ENCODE data around the gene IQCK.
"Not testable (repeated sequence)": the region's sequence is repeated elsewhere in the genome, so short reads cannot be mapped to it uniquely, and the experiment has no call there.

IQCK gene

GRCh38 chr16:19700319-19700781 is 17.7 kb upstream of the IQCK start:
- no peak for DNase-seq

DNA sequence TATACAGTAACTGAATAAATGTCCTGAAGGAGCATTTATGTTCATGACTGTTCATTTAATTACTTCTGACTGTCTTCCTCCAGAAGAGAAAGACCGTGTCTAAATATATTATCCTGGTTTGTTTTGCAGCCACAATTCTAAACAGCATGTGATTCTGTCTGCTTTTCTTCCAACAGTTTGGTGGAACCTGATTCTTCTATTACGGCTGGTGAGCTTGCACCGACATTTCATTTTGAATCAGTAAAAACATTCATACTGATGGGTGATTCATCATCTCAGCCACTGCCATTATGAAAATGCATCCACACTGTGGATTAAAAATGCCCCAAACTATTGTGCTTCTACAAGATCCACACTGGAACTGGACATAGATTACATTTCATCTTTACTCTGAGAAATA is 17.0 kb upstream of the IQCK start:
- no peak for DNase-seq

DNA sequence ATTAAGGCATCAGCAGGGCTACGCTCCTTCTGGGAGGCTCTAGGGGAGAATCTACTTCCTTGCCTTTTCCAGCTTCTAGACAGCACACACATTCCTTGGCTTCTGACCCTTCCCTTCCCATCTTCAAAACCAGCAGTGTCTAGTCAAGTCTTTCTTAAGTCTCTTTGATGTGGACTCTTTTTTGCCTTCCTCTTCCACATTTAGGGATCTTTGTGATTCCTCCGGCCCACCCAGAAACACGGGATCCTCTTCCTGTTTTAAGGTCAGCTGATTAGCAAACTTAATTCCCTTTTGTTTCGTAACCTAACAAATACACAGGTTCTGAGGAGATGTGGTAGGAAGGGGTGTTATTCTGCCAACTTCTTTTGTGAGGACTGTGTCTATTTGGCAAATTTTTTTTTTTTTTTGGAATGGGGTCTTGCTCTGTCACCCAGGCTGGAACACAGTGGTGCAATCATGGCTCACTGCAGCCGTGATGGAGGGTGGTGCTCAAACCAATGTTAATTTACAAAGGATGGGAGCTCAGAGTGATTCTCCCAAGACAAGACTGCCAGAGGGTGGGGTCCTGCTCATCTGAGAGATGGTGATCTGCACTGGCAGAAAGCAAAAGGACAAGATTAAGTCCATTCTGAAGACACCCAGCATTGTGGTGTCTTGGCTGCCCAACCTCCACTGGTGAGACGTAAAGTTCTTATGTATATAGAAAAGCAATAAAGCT is 14.7 kb upstream of the IQCK start:
- DNase-seq: no peak

GRCh38 chr16:19704321-19705145 is 13.5 kb upstream of the IQCK start:
- DNase-seq: no peak

- no peak for DNase-seq
These were observed 12.9 kb upstream of the IQCK start for GRCh38 chr16:19705146-19705501.

DNA sequence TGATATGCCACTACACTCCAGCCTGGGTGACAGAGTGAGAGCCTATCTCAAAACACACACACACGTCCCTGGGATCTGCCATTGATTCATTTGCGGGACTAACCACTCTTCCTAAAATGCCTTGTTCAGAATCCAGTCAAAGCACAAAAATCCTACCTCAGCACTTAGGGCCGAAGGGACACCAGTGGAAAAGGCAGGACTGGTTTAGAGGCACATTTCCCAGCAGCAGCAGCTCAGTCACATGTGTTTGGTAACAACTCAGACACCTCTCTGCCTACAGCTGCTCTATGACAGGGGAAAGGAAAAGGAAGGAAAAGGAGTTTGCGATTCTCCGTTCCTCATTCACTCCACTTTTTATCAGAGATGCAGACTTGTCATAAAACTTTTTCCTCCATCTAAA is 12.2 kb upstream of the IQCK start:
- no peak for DNase-seq

DNA sequence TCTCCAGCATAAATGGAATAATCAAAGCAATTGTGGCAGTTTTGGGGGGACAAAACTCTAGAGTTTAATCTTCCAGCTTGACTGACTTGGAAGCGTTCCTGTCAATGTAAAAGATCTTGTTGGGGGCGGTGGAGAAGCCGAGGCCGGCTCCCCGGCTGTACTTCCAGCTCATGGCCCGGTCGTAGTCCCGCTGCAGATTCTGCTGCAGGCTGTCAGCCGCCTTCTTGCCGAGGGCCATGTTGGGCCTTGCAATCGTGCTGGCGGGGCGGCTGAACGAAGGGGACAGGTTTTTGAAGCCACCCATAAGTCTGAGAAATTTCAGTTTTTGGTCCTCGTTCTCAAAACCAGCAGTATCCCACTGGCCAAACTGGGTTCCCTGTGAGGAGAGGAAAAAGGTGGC is 11.2 kb upstream of the IQCK start:
- no peak for DNase-seq

DNA sequence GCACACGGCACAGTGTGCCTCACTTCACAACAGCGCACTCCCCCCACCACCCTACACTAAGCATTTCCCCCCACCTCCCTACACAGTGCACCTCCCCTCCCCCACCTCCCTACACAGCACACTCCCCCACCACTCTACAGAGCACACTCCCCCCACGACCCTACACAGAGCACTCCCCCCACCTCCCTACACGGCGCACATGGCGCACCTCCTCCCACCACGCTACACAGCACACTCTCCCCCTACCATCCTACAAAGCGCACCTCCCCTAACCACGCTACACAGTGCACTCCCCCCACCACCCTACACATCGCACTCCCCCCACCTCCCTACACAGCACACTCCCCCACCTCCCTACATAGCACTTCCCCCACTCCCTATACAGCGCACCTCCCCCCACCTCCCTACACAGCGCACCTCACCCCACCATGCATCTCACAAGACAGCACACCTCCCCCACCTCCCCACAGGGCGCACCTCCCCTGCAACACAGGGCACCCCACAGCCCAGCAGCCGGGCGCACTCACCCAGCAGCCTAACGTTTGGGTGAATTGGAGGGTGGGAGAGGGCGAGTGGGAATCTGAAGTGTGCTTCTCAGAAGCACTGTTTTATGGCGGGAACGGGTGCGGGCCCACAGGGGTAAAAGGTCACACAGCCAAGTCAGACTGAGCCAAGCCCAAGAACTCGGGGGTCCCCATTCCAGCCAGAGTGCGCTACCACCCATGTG is 10.3 kb upstream of the IQCK start:
- DNase-seq: no peak

DNA sequence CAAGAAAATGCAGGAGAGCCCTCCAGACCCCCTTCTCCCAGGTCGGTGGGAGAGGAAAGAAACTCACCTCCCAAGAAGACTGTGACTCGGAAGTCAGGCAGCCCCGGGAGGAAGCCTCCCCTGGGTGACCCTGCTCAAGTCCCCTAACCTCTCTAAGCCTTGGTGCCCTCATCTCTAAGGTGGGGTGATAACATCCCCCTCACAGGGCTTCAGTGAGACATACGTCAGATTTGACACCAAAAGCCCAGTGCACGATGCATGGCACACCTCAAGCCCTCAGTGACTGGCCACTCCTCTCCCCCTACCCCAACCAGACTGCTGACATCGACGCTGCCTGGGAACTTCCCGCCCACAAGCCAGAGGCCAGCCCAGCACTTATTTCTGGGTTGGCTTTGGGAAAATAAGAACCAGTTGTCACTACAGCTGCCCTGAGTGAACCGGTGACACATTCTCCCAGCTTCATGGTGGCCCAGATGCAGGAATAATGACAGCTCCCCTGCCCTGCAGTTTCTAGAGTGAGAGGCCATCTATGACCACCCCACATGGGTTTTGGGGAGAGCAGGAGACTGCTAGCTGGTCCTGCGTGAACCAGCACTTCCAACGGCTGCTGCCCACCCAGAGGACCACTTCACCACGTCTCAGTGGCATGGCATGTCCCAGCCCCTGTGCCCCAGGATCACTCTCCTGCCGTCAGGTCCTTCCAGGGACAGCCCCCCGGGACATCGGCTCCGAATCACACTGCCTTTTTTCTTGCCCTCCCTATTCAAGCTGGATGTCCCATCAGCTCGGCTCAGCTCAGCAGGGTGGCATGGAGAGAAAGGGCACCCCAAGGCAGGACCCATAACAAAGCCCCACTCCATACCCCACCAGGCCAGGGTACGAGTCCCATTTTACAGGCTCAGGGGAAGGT is 9.5 kb upstream of the IQCK start:
- no peak for DNase-seq

DNA sequence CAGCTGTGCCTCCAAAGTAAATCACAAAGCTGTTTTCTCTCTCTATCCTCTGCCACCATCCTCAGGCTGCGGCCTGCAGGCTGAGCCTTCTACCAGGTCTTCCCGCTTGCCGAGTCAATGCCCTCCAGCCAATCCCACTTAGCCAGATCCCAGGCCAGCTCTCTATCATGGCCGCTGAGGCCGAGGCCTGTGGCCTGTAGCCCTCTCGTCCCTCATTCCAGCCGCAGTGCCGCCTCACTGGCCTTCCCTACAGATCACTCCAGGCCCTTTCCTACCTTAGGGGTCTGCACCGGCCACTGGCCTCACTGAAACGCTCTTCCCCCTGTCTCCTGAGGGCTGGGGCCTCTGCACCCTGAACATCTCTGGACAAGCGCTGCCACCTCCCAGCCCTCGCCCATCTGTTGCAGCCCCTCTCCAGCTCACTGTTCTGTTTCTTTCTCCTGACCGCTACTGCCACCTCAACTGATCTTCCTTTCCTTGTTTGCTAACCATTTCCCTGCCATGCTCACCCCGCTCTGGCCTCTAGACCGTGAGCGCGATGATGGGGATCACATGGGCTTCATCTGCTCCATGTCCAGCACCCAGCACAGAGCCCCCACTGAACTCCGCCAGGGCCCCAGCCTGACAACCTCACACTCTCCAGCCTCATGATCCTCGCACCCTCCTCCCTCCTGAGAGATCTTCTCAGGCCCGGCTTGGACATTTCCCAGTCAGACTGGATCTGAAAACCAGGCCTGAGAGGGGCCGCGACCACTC is 8.5 kb upstream of the IQCK start:
- no peak for DNase-seq

GRCh38 chr16:19710191-19710908 is 7.7 kb upstream of the IQCK start:
- DNase-seq: no peak

- DNase-seq: no peak
These were observed 7.0 kb upstream of the IQCK start for GRCh38 chr16:19710991-19711545.

GRCh38 chr16:19711643-19712042 is 6.4 kb upstream of the IQCK start:
- no peak for DNase-seq

GRCh38 chr16:19712418-19713058 is 5.5 kb upstream of the IQCK start:
- DNase-seq: no peak

GRCh38 chr16:19713697-19714096 is 4.4 kb upstream of the IQCK start:
- DNase-seq: no peak

GRCh38 chr16:19715566-19715965 is 2.5 kb upstream of the IQCK start:
- no peak for DNase-seq

GRCh38 chr16:19716183-19716582 is 1.9 kb upstream of the IQCK start:
- no peak for DNase-seq

GRCh38 chr16:19716728-19717127 is 1.3 kb upstream of the IQCK start:
- not testable (repeated sequence) for DNase-seq

DNA sequence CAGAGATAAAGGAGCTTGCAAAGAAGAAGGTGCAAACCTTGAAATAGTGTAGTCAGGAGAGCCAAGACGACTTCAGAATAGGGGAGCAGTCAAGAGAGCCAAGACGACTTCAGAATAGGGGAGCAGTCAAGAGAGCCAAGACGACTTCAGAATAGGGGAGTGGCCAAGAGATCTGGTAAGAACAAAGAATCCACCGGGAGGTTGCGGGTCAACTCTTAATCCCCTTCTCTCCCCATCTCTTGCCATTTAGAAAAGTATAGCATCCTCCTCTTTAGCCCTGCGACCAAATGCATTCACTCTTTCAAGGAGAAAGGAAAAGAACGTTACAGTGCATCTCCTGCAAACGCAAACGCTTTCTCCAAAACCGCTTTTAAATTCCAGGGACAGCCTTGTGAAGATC is 757 bp upstream of the IQCK start:
- no peak for DNase-seq

DNA sequence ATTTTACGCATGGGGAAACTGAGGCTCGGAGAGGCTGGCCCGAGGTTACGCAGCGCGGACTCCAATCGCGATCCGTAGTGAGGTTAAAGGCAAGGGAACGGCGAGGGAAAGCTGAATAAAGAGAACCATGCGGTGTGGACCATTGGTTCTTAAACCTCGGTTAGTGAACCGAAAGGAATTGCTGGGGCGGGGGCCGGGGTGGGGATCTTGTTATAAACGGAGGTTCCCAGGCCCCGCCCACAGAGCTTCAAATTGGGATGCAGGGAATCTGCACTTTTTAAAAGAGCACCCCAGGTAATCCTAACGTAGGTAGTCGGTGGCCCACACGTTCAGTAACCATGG is 524 bp downstream of the IQCK start:
- no peak for DNase-seq

All from stimulated activated CD4-positive, alpha-beta T cell treated with anti-CD3 and anti-CD28 coated beads, Interleukin-2, amount 100 ng/mL, for 48 hours (primary cell).